NCI-H82 treated with DMSO at 0.1 percent for 48 hours (cell line): ENCODE results near the gene SUMF1.
A peak's percentile ranks its signal among the peaks of the same experiment; 100 is the strongest.

Source experiments
- DNase-seq: peaks from one replicate; lab custom pipeline; 2025; ENCODE audit not compliant: unreplicated experiment; lab: John Stamatoyannopoulos, UW

SUMF1 gene

DNA sequence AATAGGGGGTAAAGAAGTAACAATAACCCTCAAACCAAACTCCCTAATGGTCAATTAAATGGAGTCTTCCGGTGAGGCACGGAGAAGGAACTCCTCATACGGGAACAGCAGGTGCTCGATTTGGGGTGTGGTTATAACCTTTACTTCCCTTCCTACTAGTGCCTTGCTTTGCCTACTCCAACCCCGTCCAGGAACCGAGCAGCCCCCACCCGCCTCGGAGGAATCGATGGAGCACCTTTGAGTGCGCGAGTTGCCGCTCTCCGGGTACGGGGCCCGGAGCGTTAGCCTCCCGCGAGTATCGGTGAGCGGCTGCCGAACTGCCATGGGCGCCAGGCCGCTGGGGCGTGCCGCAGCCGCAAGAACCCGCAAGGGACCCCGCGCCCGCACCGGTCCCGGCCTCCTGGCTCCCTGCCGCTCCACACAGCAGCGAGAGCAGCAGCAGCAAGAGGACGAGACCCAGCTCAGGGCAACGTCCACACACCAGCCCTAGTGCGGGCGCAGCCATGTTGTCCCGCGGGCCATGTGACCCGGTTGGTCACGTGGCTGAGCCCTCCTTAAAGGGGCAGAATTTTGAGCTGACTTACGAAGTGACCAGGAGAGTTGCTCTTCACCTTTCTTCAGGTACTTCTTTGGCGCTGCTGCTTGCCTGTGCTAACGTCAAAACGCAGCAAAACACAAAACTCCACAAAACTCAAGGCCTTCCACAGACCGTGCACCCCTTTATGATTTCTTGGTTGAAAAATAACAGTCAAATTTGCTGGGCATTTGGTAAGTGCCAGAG lies at the start of gene SUMF1:
SUMF1 (minus strand) TSS at position 529 of the 781 bp plus-strand sequence; CDS start at position 505, 24 bp downstream.
- DNase-seq = peak; percentile 5

DNA sequence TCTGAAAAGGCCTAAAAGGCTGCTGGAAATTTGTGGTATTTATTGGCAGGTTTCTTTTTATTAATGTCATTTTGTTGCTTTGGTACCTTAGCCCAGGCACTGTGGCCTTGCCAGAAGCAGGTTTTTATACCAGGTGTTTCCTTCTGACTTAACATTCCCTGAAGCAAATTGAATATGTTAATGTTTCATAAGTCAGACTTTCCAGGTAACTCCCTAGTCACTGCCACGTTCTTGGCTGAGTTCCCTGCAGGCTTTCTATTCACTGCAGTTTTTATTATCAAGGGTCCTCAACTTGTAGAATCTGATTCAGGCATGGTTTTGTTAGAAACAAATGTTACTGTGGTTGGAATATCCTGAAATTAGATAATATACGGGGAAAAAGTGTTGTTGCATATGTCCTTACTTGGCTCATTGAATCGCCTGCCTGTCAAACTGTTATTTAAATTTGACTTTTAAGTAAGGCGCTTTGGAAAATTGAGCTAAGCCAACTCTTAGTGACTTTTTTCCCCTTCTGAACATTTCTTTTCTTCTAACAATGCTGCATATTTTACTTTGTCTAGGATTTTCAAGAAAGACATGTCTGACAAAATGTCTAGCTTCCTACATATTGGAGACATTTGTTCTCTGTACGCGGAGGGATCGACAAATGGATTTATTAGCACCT lies 49.0 kb upstream of the SUMF1 start:
- no peak for DNase-seq

DNA sequence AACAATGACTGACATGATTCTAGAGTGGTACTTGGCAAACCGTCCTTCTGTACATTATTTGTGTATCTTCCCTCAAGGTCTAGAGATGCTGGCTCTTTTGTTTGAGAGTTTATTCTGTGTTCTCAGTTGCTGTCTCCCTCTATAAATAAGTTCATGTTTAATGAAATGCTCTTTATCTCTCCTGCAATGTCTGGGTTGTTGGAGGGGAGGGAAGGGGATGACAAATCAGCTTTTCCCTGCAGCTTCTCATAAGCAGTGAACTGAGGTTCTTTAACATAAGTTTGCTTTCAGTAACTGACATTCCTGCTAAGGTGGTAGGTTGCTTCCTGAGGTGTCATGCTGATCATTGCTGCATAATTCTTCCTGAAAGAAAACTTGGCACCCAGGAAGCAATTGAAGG lies 47.8 kb upstream of the SUMF1 start:
- DNase-seq = no peak

DNA sequence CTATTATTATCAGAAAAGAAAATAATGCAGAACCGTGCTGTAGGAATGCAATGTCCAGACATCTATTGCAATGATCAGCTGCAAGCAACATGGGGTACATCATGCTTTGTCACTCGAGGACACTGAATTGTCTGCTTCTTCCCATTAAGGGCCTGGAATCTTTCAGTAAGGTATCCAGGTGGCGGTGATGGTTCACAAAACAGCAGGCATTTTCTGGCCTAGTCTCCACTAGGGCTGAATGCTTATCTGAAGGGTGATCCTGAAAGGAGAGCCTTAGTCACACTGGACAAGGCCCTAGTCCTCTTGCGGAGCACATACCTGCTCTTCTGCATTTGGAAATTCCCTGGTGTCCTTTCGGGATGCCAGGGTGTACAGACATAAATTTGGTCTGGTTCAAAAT lies 47.3 kb upstream of the SUMF1 start:
- no peak for DNase-seq

DNA sequence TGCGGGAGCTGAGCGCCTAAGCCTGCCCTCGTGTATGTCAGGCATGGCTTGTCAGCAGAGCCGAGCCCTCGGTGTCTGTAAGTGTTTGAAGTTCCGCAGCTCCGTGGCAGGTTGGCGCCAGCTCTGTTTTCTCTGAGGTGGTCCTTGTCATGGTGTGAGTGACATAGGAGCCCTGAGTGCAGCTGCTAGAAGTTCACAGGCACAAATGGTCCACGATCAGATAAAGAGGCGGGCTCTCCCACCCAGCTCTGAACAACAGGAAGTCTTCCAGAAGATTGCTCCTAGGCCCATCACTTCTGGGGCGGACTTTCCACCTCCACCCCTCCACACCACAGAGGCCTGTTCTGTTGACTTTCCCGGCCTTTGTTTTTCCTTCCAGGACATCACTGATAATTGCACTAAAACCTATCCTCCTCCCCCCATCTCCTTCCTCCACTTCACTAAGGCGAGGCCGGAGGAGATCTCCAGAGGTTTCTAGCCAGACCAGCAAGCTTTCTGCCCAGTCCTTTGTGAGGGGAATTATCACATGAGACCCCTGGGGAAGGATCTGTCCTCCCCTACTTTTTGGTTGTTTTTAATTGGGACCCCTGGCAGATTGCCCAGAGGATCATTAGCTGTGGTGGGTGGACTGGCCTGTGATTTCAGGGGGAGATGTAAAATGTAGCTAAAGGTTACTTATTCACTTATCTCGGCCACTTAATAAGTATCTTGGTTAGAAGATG lies 46.0 kb upstream of the SUMF1 start:
- no peak for DNase-seq

DNA sequence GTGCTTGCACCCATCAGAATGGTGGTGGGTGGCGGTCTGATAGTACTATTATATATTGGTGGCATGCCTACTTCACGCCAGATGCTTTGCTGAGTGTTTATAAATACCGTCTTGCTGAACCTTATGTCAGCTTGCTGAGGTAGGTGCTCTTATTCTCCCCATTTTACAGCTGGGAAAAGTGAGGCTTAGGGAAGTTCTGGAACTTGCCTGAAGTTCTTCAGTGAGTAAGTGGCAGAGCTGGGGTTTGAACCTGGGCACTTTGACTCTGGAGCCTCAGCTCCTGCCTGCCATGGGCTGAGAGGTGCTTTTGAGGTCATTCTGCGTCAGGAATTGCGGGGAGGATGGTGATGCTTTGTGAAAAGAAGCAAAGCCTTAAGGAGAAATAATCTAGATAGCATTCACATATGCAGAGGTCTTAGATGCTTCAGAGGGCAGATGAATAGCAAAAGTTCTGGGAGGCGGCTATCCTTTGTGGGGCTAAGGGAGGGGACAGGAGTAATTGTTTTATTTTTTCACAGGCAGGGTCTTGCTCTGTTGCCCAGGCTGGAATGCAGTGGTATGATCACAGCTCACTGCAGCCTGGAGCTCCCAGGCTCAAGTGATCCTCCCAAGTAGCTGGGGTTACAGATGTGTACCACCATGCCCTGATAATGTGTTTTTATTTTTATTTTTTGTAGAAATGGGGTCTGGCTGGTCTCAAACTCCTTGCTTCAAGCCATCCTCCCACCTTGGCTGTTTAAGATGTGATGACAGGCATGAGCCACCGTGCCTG lies 44.6 kb upstream of the SUMF1 start:
- DNase-seq = no peak

DNA sequence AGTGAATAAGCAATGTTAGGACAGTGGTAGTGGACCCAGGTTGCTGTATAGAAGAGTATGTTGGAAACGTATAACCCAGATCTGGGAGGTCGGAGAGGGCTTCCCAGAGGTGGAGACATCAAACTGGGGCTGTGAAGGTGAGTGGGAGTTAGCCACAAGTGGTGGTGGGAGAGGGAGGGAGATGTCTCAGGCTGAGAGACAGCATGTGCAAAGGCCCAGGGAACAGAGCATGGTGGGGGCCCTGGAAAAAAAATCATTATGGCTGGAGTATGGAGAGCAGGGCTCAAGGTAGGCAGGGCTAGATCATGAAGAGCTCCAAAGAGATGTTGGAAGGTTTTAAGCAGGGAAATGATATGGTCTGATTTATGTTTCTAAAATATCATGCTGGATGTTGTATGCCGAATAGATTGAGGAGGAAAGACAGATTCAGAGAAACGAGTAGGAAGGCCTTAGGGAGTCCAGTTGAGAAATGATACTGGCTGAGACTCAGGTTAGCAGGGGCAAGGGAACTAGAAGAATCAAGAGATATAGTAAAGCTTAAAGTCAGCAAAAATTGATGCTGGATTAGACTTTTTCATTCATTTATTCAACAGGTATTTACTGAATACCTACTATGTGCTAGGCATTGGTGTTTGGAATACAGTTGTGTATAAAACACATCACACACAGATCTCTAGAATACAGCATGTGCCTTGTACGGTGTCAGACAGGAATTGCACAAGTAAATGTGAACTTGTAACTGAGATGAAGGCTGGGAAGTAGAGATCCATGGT lies 43.1 kb upstream of the SUMF1 start:
- no peak for DNase-seq

DNA sequence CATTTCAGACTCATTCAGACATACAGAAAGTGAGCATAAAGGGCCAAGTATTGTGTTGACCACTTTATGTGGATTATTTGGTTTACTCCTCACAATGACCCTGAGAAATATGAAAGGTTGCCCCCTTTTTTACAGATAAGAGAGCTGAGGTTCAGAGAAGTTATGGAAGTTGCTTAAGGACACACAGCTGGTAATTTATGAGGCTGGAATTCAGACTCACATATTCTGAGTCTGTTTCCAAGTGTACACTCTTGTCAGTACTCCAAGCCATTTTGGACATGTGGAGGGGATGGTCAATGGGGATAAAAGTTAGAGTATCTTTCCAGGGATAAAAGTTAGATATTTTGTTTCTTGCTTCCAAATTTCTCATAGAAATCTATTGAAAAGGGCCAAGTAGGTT lies 42.0 kb upstream of the SUMF1 start:
- no peak for DNase-seq

DNA sequence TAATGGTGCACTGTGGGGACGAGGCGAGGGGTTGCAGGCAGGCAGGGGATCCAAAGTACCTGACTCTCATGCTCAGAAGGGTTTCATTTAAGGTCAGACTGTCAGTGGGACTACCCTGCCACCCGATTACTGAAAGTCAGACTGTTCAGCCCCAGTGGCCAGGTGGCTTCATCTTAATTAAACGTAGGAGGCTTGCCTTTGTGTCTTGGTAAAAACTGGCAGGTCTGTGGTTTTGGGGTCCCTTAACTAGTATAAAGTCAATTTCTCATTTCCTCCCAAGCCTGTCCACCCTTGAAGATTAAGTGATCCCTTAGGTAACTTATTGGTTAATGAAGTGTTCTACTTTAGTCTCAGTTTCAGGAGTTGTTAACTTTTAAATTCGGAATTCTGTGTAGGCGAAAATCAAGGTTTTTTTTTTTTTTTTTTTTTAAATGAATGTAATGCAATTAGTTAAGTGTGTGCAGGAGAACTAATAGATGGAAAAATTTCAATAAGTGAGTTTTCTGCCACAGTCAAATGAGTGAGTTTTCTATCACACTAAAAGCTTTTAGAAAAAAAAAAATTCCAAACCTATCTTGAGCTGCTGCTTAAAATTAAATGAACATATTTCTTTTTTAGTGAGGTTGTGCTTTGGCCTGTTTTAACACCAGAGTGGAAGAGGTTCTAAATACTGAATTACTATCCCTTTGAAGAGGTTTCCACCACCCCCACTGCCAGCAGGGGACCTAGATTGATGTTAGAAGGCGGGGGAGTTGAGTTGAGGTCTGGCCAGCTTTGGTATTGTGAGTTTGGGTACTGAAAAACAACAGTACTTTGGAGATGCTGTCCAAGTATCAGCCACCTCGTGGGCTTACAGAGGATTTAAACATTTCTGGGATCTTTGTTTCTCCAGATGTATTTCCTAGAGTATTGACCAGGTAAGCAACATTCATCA lies 41.2 kb upstream of the SUMF1 start:
- no peak for DNase-seq

DNA sequence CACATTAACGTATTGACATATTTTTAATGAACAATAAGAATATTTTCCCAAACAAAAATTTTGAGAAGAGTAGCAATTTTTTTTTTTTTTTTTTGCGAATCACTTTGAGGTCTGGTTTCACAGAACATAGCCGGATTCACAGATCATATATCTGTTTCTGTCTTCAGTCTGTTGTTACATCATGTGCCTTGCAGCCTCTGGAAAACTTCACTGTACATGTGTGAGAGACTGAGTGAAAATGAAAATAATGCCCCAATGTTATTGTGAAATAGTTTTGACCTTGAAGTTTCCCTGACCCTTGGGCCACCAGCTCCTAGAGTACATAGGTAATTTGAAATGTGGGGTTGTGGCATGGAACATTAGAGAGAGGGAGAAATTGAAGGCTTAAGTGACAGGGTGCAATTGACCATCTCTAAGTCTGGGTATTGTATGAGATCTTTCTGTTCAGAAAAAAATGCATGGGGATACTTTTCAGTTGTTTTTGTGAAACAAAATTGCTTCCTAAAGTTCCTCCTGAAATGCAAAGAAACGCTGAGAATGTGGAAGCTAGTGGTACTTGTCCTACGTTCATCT lies 40.0 kb upstream of the SUMF1 start:
- DNase-seq = no peak

DNA sequence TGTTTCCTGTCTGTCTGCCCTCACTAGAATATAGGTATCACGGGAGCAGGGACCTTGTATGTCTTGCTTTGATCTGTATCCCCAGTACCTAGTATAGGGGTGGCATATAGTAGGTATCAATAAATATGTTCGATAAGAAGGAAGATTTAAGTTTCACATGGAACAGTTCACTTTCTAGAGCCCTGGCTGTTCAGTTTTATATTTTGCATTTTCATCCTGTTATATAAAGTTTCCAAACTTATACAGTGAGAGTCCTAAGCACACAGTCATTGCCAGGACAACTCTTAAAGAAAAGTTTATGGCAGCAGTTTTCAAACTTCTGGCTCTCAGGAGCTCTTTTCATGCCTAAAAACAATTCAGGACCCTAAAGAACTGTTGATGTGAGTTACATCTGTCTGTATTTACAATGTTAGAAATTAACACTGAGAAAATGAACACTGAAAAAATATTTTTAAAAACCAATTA lies 39.5 kb upstream of the SUMF1 start:
- DNase-seq = no peak

DNA sequence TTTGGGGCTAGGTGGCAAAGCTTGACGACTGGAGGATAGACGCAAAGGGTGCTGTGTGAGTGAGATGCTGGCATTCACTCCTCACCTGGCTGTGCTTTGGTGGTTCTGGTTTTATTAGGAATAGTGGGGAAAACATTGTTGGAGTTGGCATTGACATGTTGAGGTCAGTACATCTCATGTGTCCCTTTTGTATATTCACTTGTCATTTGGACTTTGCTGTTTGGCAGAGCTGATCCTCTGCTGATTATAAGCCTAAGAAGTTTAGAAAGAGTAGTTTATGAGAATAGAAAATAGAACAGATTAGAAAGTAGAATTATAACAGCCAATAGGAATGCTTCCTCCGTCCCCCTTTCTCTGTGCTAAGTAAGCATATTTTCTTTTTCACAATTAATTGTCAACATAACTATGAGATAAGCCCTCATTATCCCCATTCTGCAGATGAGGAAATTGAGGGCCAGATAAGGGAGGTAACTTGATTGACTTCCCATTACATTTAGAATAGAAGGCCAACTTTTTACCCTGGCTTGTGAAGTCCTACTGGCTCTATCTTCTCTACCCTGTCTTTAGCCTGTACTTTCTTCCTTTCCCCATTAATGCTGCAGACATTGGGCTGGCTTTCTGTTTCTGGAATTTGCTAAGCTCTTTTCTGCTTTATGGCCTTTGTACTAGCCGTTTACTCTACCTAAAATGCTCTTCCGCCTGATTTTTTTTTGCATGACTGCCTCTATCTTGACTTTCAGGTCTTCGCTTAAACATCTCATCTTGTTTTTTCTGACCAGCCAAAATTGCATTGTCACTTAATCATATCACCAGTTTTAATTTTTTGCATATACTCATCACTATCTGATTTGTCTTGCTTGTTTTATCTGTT lies 38.9 kb upstream of the SUMF1 start:
- no peak for DNase-seq

DNA sequence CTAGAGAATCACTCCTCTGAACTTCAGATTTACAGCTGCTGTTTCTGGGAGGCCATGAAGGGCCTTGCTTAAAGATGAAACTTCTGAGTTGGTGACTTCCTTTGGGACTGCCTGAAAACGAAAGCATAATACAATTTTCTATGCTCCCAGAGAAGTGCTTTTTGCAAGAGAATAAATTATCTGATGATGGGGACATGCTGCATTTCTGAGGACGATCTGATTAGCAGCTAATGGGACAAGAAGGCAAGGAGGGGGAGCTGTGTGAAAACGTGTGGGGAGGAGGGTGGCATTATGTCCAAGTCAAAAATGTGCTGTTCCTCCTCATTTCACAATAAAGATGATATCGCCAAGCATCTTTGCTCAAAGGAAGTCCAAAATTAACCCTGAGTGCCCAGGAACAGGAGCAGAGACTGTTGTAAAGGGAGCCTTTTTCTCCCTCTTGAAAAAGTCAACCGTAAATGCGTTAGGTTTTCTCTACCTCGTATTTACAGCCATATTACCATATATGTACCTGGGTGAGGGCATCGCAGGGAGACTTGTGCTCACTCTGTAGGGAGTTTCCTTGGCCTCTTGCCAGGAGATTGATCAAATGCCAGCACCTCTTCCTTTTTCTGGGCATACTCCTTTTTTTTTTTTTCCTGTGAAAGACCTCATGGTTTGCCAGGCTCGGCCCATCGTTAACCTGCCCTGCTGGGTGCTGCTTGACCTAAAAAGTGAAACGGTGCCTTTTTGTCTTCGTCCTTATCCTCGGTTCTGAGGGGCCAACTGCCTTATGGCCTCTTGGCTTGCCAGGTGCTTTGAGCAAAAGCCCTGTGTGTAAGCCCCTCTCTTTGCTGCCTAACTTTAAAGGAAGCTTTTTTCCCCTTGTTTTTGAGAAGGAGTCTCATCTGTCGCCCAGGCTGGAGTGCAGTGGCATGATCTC lies 37.5 kb upstream of the SUMF1 start:
- no peak for DNase-seq

DNA sequence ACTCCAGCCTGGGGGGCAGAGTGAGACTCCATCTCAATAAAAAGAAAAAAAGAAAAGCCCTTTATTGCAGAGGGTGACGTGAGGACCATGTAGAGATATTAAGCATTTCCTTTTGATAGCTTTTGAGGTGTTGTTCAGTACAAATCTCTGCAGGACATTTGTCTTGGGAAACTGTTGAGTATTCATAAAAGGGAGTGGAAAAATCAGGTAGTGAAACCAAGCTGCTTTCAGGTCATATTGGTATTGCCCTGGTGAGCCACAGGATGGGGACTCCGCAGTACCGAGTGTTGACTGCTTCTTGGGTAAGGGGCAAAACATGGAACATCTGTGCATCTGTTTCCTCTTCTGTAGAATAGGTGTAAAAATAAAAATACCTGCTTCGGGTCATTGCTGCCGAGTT lies 36.0 kb upstream of the SUMF1 start:
- DNase-seq = no peak

DNA sequence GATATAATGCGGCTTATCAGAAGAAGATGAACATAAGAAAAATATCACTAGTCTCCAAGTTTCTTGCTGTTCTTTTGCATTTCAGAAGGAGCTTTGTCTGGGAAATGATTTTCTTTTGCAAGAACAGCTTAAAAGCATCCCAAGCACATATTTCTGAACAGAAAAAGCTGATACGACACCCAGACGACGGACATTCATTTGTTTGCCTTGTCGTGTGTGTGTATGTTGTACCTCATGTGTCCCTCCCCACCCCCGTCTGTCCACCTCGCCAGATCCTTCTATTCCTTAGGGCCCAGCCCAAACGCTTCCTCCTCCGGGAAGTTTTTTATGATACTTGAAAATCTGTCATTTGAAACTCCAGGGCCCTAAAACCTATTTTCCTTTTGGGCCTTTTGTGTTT lies 34.9 kb upstream of the SUMF1 start:
- no peak for DNase-seq

DNA sequence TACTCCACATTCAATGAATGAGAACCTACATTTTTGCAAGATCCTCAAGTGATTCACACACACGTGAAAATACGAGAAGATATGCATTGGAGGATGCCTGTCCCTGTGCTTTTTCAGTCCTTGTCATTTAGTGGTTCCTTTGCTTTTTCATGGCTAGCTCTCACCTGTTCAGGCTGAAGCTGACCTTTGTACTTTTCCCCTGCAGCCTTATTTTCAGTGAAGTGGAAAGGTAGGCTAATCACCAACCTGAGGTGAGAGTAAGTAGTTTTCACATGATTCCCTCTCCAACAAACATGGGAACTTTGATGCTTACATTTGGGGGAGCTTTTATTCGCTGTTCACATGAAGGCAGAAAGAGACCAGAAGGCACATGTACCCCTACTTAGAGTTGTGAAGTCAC lies 34.4 kb upstream of the SUMF1 start:
- no peak for DNase-seq

DNA sequence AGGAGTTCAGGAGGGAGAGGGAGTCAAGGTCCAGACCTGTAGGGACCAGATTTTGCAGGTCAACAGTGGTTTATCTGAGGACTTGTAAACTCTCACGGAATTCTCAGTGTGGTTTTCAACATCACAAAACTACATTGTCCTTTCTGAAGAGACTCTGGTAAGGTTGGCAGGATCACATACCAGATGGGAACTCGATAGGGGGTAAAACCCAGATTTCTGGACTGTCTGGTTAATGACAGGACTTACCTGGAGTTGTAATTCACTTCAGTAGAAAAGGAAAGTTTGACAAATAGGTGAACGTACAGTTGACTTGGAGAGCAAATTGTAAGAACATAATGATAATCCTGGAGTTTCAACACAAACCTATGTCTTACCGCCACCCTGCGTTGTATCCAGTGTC lies 31.4 kb upstream of the SUMF1 start:
- DNase-seq = no peak
